HG02884 (cell line): ENCODE data around the gene NEU2.
"Not testable (repeated sequence)": the region's sequence is repeated elsewhere in the genome, so short reads cannot be mapped to it uniquely, and the experiment has no call there.

Experiments
- ATAC-seq: cut with Tn5 transposase; IDR thresholded peaks from one replicate; pipeline ENCODE4 v1.9.1; 2021; ENCODE audit warnings: mild to moderate bottlenecking, moderate library complexity; ENCODE audit not compliant: unreplicated experiment

Gene NEU2

GRCh38 chr2:233034091-233034882 lies 1.8 kb downstream of the NEU2 start:
- ATAC-seq: no peak

- ATAC-seq: no peak
These were observed 3.1 kb downstream of the NEU2 start for GRCh38 chr2:233035426-233036161.

DNA sequence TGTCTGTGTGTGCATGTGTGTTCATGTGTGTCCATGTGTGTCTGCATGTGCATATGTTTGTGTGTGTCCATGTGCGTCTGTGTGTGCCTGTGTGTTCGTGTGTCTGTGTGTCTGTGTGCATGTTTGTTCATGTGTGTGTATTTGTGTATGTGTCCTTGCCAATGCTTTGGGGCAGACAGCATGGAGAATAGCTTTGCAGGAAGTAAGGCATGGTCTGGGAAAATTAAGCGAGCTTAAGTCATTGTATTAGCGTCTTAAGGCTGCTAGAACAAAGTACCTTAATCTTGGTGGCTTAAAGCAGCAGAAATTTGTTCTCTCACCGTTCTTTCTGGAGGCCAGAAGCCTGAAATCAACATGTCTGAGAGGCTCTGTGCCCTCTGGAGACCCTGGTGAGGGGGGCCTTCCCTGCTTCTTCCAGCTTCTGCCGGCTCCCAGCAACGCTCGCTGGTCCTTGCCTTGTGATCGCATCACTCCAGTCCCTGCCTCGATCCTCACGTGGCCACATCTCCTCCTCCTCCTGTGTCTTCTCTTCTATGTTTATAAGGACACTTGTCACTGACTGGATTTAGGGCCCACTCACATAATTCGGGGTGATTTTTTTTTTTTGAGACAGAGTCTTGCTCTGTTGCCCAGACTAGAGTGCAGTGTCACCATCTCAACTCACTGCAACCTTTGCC lies 3.8 kb downstream of the NEU2 start:
- no peak for ATAC-seq

DNA sequence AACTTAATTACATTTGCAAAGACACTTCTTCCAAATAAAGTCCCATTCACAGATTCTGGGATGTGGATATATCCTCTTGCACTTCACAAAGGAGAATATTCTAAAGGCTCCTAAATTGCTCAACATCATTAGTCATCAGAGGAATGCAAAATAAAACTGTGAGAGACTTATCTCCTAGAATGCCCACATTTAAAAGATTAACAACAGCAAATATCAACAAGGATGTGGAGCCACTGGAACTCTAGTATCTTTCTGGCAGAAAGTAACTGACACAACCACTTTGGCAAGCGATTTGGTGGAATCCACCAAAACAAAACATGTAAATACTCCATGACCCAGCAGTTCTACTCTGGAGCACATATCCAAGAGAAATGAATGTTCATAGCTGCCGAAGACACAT lies 4.6 kb downstream of the NEU2 start:
- ATAC-seq: no peak

DNA sequence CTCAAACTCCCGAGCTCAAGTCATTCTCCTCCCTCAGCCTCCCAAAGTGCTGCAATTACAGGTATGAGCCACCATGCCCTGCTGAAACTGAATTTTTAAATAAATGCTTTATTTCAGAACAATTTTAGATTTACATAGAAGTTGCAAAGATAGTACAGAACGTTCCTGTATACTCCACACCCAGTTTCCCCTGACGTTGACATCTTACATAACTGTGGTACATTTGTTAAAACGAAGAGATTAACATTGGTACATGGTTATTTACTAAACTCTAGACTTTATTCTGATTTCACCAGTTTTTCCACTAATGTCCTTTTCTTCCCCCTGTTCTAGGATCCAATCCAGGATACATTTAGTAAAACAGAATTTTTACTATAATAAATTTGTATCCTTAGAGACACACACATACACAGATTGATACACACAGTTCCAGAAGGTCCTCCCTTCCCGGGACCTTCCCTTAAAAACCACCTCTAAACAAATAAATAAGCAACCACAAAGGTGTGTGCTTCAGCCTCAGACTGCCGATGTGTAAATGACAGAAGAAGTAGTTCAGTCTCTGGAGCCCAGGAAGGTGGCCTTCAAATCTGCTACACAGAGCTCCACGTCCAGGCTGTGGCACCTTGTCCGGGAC lies 6.9 kb downstream of the NEU2 start:
- ATAC-seq: no peak

GRCh38 chr2:233039846-233040530 lies 7.5 kb downstream of the NEU2 start:
- no peak for ATAC-seq

GRCh38 chr2:233040571-233040970 lies 8.1 kb downstream of the NEU2 start:
- ATAC-seq: no peak

DNA sequence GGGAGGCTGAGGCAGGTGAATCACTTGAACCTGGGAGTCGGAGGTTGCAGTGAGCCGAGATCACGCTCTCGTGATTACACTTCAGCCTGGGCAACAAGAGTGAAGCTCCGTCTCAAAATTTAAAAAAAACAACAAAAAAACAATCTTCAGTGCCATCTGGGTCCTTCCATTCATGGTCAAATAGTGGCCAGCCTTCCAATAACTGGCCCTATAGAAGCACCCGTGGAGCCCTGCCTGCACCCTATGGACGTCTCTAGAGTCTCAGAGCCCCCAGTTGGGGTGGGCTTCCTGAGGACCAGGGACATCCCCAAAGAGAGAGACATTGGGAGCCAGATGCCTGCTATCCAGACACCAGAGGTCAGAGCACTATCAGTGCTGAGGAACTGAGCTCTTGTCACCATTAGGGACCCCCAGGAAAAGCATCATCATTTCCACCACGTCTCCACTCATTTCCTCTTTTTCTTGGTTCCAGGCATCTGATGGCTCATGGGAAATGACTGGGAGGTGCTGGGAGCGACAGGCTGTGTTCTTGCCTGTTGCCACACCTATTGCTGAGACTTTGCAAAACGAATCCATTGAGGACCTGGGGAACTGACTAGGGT lies 9.4 kb downstream of the NEU2 start:
- no peak for ATAC-seq

DNA sequence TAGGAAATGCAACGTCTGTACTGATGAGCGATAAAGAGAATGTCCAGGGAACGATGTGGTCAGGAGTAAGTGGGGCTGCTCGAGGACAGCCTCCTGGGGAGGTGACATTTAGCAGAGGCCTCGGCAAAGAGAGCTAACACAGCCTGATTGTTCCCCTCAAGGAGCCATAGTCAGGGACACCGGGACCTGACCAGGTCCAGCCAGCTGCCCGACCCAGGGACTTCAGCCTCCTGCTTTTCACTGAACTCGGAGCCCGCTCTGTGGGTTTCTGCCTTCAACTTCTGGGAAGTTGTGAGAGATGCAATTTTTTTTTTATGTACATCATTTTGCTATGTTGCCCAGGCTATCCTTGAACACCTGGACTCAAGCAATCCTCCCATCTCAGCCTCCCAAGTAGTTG lies 10.1 kb downstream of the NEU2 start:
- no peak for ATAC-seq

DNA sequence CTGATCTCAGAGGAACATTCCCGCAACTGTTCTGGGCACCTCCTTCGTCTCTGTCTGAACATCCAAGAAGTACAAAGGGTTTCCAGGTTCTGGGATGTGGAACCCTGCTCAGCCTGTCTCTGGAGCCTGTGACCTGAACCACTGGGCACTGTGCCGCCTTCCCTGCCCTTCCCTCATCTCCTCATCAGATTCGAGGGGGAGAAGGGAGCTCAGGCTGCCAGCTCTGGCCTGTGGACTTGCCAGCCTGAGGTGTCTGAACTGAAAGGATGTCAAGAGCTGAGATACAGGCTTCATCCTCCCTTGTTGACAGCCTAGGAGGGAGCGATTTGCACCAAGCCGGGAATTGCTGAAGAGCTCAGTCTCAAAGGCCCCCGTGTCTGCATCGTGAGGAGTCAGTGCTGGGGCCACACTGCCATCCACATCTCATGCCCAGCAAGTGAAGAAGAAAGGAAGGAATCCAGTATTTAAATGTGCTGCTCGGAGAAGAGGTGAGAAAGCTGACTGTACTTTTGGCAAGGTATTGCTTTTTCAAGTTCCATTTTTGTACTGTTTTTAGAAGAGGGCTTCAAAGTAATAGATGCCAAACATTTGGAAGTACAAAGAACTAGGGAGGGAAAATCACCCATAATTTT lies 12.6 kb downstream of the NEU2 start:
- no peak for ATAC-seq

DNA sequence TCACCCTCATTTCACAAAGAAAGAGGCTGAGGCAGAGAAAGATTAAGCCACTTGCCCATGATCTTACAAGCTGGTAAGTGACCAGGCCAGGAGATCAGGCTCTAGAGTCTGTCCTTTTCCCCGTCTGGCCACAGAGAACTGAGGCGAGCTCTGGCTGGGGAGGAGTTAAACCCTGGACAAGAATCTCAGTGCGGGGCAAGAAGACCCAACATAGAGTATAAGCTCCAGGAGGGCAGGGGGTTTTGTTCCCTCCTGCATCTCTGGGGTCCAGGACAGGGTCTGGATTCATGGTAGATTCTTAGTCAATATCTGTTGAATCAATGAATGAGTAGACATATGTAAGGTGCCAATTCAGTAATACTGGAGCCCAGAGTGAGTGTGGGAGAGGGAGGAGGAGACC lies 14.7 kb downstream of the NEU2 start:
- no peak for ATAC-seq

DNA sequence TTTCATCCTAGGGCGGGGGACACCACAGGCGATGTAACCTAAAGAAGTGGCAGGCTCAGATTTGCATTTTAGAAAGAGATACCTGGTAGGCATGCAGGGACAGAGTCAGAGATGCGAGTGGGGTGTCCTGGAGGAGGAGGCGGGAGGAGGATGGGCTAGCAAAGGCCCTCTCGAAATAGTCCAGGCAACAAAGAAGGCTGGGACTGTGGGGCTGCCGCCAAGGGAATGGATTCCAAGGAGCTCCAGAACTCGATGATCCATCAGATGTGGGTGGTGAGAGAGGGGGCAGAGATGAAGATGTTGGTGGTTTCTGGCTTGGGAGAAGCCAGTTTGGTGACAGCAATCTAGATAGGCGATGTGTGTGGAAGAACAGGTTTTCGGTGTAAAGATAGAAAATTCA lies 15.2 kb downstream of the NEU2 start:
- no peak for ATAC-seq

- ATAC-seq: no peak
These were observed 16.2 kb downstream of the NEU2 start for GRCh38 chr2:233048569-233049193.

- ATAC-seq: no peak
These were observed 16.8 kb downstream of the NEU2 start for GRCh38 chr2:233049194-233049761.

- no peak for ATAC-seq
These were observed 19.0 kb downstream of the NEU2 start for GRCh38 chr2:233051241-233052149.

GRCh38 chr2:233052517-233052916 lies 20.0 kb downstream of the NEU2 start:
- not testable (repeated sequence) for ATAC-seq

DNA sequence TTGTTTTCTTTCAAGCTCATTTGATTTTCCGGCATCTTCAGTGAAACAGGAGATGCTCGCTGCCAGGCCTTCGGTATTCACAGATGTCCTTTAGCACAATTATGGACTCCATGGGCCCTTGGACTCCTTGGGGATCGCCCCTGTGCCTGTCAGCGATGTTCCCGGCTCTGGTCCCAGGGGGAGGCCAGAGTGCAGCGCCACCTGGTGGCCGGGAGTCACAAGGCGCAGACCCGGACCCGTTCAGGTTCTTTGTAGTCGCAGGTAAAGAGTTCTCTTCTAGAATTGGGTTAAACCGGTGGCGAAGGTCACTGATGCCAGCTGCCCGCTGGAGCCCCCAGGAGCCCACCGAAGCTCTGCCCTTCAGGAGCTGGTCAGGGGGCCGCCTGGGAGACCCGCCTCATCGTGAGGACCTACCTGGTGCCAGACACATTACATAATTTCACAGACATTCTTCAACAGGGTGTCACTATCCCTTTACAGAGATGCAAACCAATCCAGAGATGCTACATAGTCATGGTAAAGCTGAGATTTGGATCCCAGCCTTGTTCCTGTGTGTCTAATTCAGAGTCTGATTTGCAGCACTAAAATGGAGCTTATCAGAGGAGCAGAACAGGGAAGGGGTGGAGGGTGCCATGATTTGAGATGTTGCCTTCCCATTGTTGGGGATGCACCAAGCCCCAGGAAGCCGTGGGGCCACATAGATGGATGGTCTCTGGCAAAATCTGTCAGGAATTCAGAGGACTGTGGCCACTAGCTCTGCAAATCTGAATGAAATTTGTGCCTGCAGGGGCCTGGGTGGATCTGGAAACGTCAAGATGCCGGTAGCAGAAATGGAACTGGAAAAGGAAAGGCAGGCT lies 21.7 kb downstream of the NEU2 start:
- ATAC-seq: no peak
